ENCODE measurements around the gene SLBP. TPM values are rescaled to one million over a fixed set of nuclear protein-coding genes. Genes with fewer than 3 reads are reported as not detected.

SLBP gene
- total and polyA plus RNA-seq, 10 of the 15 experiments (the other 5 are each of a cell fraction or from before 2014, with no cell fraction given) = 94.4 to 278 (median 158) TPM

DNA sequence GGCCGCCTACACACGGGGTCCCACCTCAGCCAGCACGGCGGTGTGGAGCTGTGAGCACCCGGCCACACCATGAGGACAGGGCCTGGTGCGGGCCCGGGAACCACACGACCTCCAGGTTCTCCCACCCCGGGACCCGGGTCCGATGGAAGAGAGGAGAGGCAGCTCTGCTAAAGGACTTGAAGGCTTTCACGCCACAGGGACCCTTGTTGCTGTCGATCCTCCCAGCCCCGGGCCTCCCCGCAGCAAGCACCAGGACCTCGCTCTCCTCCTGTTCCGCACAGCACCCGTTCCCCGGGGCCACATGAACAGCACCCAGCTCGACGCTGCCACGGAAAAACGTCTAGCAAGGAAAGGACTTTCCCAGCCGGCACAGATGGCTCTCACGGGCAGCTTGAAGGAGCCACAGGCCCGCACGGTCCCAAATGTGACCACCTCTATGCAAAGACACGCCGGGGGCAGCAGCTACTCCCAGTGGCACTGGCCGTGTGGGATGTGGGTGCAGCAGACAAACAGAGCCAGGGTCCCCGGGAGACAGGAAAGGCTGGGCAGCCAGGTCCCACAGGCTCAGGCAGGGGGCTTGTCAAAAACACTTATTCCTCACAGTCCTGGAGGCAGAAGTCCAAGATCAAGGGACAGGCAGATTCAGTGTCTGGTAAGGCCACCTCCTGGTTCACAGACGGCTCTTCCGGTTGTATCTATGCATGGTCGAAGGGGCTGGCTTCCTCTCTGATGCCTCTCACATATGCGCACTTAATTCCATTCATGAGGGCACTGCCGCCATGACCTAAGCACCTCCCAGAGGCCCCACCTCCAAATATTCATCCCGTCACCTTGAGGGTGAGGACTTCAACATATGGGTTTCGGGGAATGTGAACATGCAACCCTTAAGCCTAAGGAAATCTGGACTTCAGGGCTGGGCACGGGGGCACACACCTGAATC is 52.7 kb downstream of the SLBP start:
- Histone ChIP-seq H2AFZ (ENCODE audit: control insufficient read depth, low read depth, low read length) (no peak overlapping the region), H3K27me3 (replicated peaks in 1 of 2; ENCODE audit: control insufficient read depth in 2 of 2, insufficient read depth in 2 of 2, low read length in 1 of 2) (no peaks in the 10 kb centered on the region), H3K4me2 (ENCODE audit: control insufficient read depth, insufficient read depth) (no peak overlapping the region), H3K4me1 (ENCODE audit: control insufficient read depth, insufficient read depth, low read length) (no peaks in the 10 kb centered on the region), H3K9me3 (replicated peaks; ENCODE audit: control insufficient read depth, insufficient read depth, low read length) (no peaks in the 10 kb centered on the region), H4K20me1 (ENCODE audit: control insufficient read depth, insufficient read depth) (no peaks in the 10 kb centered on the region), H3K27ac (ENCODE audit: control insufficient read depth, insufficient read depth) (no peak overlapping the region), H3K36me3 (ENCODE audit: control insufficient read depth in 2 of 2, insufficient read depth in 2 of 2, low read length in 1 of 2) (no peaks in the 10 kb centered on the region), H3K79me2 (ENCODE audit: control insufficient read depth, insufficient read depth, low read length) (no peaks in the 10 kb centered on the region), H3K4me3 (no peak overlapping the region), H3K9ac (ENCODE audit: control insufficient read depth, insufficient read depth, low read length) (no peak overlapping the region)
- CTCF ChIA-PET = no interaction called here
- FAIRE-seq (no peak), ATAC-seq (no peak), DNase-seq (ENCODE audit: low read depth, low spot score) (no peak)
- SMC1A ChIA-PET (ENCODE audit: uncharacterized antibody, unreplicated experiment) = no interaction called here
- RAD21 ChIA-PET (ENCODE audit: unreplicated experiment) = no interaction called here
- BruUV-seq (replicated peaks) = no TSS peak
- in situ Hi-C loops (cut with MboI) (no loop called here), intact Hi-C loops (cut with micrococcal nuclease; ENCODE audit: unreplicated experiment) (no loop called here)
- TF ChIP-seq, protein P1, sequence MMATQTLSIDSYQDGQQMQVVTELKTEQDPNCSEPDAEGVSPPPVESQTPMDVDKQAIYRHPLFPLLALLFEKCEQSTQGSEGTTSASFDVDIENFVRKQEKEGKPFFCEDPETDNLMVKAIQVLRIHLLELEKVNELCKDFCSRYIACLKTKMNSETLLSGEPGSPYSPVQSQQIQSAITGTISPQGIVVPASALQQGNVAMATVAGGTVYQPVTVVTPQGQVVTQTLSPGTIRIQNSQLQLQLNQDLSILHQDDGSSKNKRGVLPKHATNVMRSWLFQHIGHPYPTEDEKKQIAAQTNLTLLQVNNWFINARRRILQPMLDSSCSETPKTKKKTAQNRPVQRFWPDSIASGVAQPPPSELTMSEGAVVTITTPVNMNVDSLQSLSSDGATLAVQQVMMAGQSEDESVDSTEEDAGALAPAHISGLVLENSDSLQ (IDR thresholded peaks at IDR 0.05) = no peak
- TF ChIP-seq EP300 (IDR thresholded peaks at IDR 0.05; ENCODE audit: borderline replicate concordance in 1 of 2, control insufficient read depth in 1 of 2, low read depth in 2 of 2, low read length in 2 of 2) = no peak
- no peak for TF ChIP-seq MAX (IDR thresholded peaks at IDR 0.05; ENCODE audit: low read depth, low read length)
- TF ChIP-seq HDAC6 (IDR thresholded peaks at IDR 0.05; ENCODE audit: unreplicated experiment) = no peak
- no peak for TF ChIP-seq E2F4 (IDR thresholded peaks at IDR 0.05; ENCODE audit: low read depth, low read length)
- TF ChIP-seq IKZF2 (IDR thresholded peaks at IDR 0.05) = no peak
- TF ChIP-seq, protein P2, sequence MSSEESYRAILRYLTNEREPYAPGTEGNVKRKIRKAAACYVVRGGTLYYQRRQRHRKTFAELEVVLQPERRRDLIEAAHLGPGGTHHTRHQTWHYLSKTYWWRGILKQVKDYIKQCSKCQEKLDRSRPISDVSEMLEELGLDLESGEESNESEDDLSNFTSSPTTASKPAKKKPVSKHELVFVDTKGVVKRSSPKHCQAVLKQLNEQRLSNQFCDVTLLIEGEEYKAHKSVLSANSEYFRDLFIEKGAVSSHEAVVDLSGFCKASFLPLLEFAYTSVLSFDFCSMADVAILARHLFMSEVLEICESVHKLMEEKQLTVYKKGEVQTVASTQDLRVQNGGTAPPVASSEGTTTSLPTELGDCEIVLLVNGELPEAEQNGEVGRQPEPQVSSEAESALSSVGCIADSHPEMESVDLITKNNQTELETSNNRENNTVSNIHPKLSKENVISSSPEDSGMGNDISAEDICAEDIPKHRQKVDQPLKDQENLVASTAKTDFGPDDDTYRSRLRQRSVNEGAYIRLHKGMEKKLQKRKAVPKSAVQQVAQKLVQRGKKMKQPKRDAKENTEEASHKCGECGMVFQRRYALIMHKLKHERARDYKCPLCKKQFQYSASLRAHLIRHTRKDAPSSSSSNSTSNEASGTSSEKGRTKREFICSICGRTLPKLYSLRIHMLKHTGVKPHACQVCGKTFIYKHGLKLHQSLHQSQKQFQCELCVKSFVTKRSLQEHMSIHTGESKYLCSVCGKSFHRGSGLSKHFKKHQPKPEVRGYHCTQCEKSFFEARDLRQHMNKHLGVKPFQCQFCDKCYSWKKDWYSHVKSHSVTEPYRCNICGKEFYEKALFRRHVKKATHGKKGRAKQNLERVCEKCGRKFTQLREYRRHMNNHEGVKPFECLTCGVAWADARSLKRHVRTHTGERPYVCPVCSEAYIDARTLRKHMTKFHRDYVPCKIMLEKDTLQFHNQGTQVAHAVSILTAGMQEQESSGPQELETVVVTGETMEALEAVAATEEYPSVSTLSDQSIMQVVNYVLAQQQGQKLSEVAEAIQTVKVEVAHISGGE (CRISPR knock-in tag; IDR thresholded peaks at IDR 0.05) = no peak
- TF ChIP-seq, protein P3, sequence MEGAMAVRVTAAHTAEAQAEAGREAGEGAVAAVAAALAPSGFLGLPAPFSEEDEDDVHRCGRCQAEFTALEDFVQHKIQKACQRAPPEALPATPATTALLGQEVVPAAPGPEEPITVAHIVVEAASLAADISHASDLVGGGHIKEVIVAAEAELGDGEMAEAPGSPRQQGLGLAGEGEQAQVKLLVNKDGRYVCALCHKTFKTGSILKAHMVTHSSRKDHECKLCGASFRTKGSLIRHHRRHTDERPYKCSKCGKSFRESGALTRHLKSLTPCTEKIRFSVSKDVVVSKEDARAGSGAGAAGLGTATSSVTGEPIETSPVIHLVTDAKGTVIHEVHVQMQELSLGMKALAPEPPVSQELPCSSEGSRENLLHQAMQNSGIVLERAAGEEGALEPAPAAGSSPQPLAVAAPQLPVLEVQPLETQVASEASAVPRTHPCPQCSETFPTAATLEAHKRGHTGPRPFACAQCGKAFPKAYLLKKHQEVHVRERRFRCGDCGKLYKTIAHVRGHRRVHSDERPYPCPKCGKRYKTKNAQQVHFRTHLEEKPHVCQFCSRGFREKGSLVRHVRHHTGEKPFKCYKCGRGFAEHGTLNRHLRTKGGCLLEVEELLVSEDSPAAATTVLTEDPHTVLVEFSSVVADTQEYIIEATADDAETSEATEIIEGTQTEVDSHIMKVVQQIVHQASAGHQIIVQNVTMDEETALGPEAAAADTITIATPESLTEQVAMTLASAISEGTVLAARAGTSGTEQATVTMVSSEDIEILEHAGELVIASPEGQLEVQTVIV (IDR thresholded peaks at IDR 0.05; ENCODE audit: borderline replicate concordance, partially characterized antibody) = no peak
- WGBS (ENCODE audit: insufficient coverage, insufficient replicate concordance, low lambda C conversion rate, missing lambda C conversion rate) = 62% methylated on average over 30 of the region's 39 CpGs
- POLR2A ChIA-PET = no interaction called here

Measured in GM12878 (cell line).